Endothelial cell of umbilical vein (primary cell): ENCODE data around the gene PCDH9. TPM values are rescaled to one million over a fixed set of nuclear protein-coding genes. Genes with fewer than 3 reads are reported as not detected.

Source experiments
- BruUV-seq: library from RNA; stranded (reverse); fragments of 400-500 nt; replicated peaks from 2 replicates; lab custom pipeline; 2021; lab: Mats Ljungman, UMichigan
- CTCF ChIA-PET: fragments of 300-600, 350-600 bp; sonication (Branson Sonifier 250); formaldehyde crosslinking; loops from one replicate; lab custom pipeline; 2021; ENCODE audit warnings: antibody characterized with exemption, inconsistent platforms; lab: Charles Lee
- POLR2A ChIA-PET: fragments of 300-600, 350-600 bp; sonication (Branson Sonifier 250); formaldehyde crosslinking; loops from one replicate; lab custom pipeline; 2021; ENCODE audit warnings: antibody characterized with exemption, inconsistent platforms; lab: Charles Lee
- DNase-seq: peaks from one replicate; pipeline ENCODE4 v3.0.0-alpha.2; 2011; ENCODE audit warnings: low read depth, low spot score
- FAIRE-seq: peaks from 2 replicates; lab custom pipeline; 2011; peaks lifted over from hg19 to GRCh38; lab: Jason Lieb, UNC
- H2AFZ ChIP-seq: 2 replicates; pipeline ENCODE4 v1.6.0; 2012; ENCODE audit warnings: low read depth, low read length, control low read depth, inconsistent platforms
- H3K27ac ChIP-seq: 2 replicates; pipeline ENCODE4 v1.5.1; 2011; ENCODE audit warnings: low read depth, mild to moderate bottlenecking, control low read depth, low read length, moderate library complexity; ENCODE audit not compliant: insufficient read depth
- H3K27me3 ChIP-seq, 2 experiments: 2 replicates each; pipeline versions ENCODE4 v1.6.0 to v1.6.1; 2011; ENCODE audit warnings: low read length in 2 of 2, mixed read lengths in 1 of 2; ENCODE audit not compliant: control insufficient read depth in 2 of 2, insufficient read depth in 2 of 2
- H3K36me3 ChIP-seq, 2 experiments: 2 replicates in 1 of 2; 3 replicates in 1 of 2; pipeline ENCODE4 v1.5.1; 2011; ENCODE audit warnings: low read length in 2 of 2, mild to moderate bottlenecking in 1 of 2, moderate library complexity in 1 of 2; ENCODE audit not compliant: control insufficient read depth in 2 of 2, insufficient read depth in 2 of 2; ENCODE audit errors: extremely low read depth in 1 of 2
- H3K4me1 ChIP-seq: 3 replicates; pipeline ENCODE4 v1.5.1; 2011; ENCODE audit warnings: mild to moderate bottlenecking, low read length; ENCODE audit not compliant: control insufficient read depth, insufficient read depth; ENCODE audit errors: extremely low read depth
- H3K4me2 ChIP-seq: 2 replicates; pipeline ENCODE4 v1.6.1; 2011; ENCODE audit warnings: low read length, control low read depth, mixed read lengths; ENCODE audit not compliant: insufficient read depth
- H3K4me3 ChIP-seq, 3 experiments: fragments of 200-600 bp in 1 of 3; sonication (generic), shearing (Covaris generic) in 1 of 3; replicated peaks in 1 of 3; 2 replicates each; pipeline ENCODE4 v1.5.1; 2011 to 2016; ENCODE audit warnings: control low read depth in 3 of 3, low read length in 3 of 3, mild to moderate bottlenecking in 2 of 3, inconsistent platforms in 1 of 3, low read depth in 1 of 3, moderate library complexity in 1 of 3; ENCODE audit not compliant: insufficient read depth in 1 of 3
- H3K79me2 ChIP-seq: 2 replicates; pipeline ENCODE4 v1.6.0; 2012; ENCODE audit warnings: low read length, inconsistent platforms; ENCODE audit not compliant: control insufficient read depth, insufficient read depth
- H3K9ac ChIP-seq: replicated peaks from 2 replicates; pipeline ENCODE3; 2011; ENCODE audit warnings: low read length, control low read depth; ENCODE audit not compliant: insufficient read depth; ENCODE audit errors: extremely low read depth
- H3K9me1 ChIP-seq: replicated peaks from 3 replicates; pipeline ENCODE4 v1.6.0; 2011; ENCODE audit warnings: mild to moderate bottlenecking, low read length; ENCODE audit not compliant: control insufficient read depth, insufficient read depth; ENCODE audit errors: extremely low read depth
- H3K9me3 ChIP-seq: replicated peaks from 2 replicates; pipeline ENCODE4 v1.5.1; 2012; ENCODE audit warnings: low read length, inconsistent platforms; ENCODE audit not compliant: control insufficient read depth, insufficient read depth
- H4K20me1 ChIP-seq: replicated peaks from 2 replicates; pipeline ENCODE3; 2011; ENCODE audit warnings: mild to moderate bottlenecking, low read length; ENCODE audit not compliant: control insufficient read depth, insufficient read depth; ENCODE audit errors: extremely low read depth
- CTCF ChIP-seq, 2 donors: IDR thresholded peaks; 1 replicate in 1 of 2; 2 replicates in 1 of 2; pipeline ENCODE4 v1.5.1; 2011; ENCODE audit warnings: low read length in 2 of 2, mild to moderate bottlenecking in 2 of 2, moderate library complexity in 2 of 2, control low read depth in 1 of 2, inconsistent platforms in 1 of 2, low read depth in 1 of 2; ENCODE audit not compliant: insufficient read depth in 1 of 2; ENCODE audit errors: extremely low read depth in 1 of 2
- EZH2 ChIP-seq: IDR thresholded peaks from 2 replicates; pipeline ENCODE4 v1.6.1; 2012; ENCODE audit warnings: borderline replicate concordance, low read depth, mild to moderate bottlenecking, moderate library complexity, low read length, inconsistent platforms; ENCODE audit not compliant: severe bottlenecking
- FOS ChIP-seq: IDR thresholded peaks from 2 replicates; pipeline ENCODE4 v1.6.1; 2011; ENCODE audit warnings: mild to moderate bottlenecking, low read length, moderate library complexity, borderline replicate concordance; ENCODE audit not compliant: insufficient read depth
- GATA2 ChIP-seq: IDR thresholded peaks from 2 replicates; pipeline ENCODE4 v1.7.0; 2011; ENCODE audit warnings: low read depth, mild to moderate bottlenecking, moderate library complexity, mixed read lengths, low read length; ENCODE audit not compliant: insufficient read length, insufficient read depth
- JUN ChIP-seq: IDR thresholded peaks from 2 replicates; pipeline ENCODE4 v1.6.1; 2011; ENCODE audit warnings: borderline replicate concordance, low read depth; ENCODE audit not compliant: insufficient read length, insufficient read depth
- MYC ChIP-seq: IDR thresholded peaks from one replicate; pipeline ENCODE4 v1.6.1; 2011; ENCODE audit warnings: mild to moderate bottlenecking, low read depth, low read length
- POLR2A ChIP-seq: IDR thresholded peaks from 2 replicates; pipeline ENCODE4 v1.6.1; 2012; ENCODE audit warnings: low read depth, mild to moderate bottlenecking, control low read depth, low read length
- POLR2AphosphoS5 ChIP-seq: IDR thresholded peaks from 2 replicates; pipeline ENCODE4 v1.6.1; 2012; ENCODE audit warnings: low read depth, mild to moderate bottlenecking, control low read depth, low read length, moderate library complexity; ENCODE audit not compliant: insufficient read depth
- dilution Hi-C: fragments of 300-500 bp; cut with MboI; formaldehyde crosslinking; loops from one replicate; pipeline ENCODE4 v1.15.0; 2019; ENCODE audit warnings: low sequenced_read_pairs; ENCODE audit not compliant: extremely low pct_ligation_motif_present
- intact Hi-C: fragments of 100-400 bp; cut with micrococcal nuclease; formaldehyde crosslinking; loops from one replicate; pipeline ENCODE4 v1.10.0; 2022
- polyA plus RNA-seq, 4 experiments: library from polyadenylated mRNA; depleted of rRNA in 3 of 4; stranded (reverse) in 3 of 4; unstranded in 1 of 4; fragments of >200 nt; gene quantifications; 2 replicates each; pipeline versions ENCODE4 v1.2.1 to v1.2.3, GENCODE V29; 2011 to 2012; ENCODE audit warnings: missing spikeins in 1 of 4
- total RNA-seq: library from RNA; stranded (reverse); gene quantifications from 2 replicates; pipeline ENCODE4 v1.2.3, GENCODE V29; 2021
- TF ChIP-seq, protein P1 (sequence below): IDR thresholded peaks from 2 replicates; pipeline ENCODE4 v1.6.1; 2011; ENCODE audit not compliant: insufficient read depth, insufficient read length

Gene PCDH9
- total and polyA plus RNA-seq, 2 donors (not counting 3 experiments of a cell fraction or from before 2014, with no cell fraction given), result 1.1 to 5.2 TPM

DNA sequence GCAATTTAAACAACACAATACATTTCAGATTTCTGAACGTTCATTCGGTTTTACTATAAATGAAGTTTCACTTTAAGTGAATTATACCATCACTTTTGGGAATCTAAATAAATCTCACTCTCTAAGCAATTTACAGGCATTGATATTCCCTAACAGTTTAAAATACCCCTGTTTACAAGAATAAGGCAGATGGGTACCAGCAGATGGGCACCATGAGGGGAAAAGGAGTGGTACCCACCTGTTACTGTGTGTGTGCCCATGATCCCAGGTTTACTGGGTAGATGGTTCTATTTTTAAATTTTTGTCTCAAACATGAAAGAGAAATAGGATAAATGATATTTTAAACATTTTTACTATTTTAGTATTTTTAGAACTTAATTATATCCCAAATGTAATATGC is 212.9 kb downstream of the PCDH9 start:
- H3K27ac ChIP-seq, result no peak overlapping the region
- ChIA-PET CTCF (interaction anchor here (1.2 kb wide), 1 partner anchor 398 kb away, joined by 3 read pairs; no protein-coding TSS in a partner anchor), POLR2A (no interaction called here)
- no peak overlapping the region for H2AFZ ChIP-seq
- FAIRE-seq (no peak), DNase-seq (no peak)
- TF ChIP-seq, protein P1, sequence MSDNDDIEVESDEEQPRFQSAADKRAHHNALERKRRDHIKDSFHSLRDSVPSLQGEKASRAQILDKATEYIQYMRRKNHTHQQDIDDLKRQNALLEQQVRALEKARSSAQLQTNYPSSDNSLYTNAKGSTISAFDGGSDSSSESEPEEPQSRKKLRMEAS, result no peak
- no peak for TF ChIP-seq GATA2
- no peak for TF ChIP-seq POLR2AphosphoS5
- TF ChIP-seq JUN, result no peak
- TF ChIP-seq EZH2, result no peak
- no peak for TF ChIP-seq FOS
- no peak for TF ChIP-seq POLR2A
- no peak for TF ChIP-seq MYC
- no peak for TF ChIP-seq CTCF (IDR thresholded peaks at IDR 0.05; ENCODE audit: extremely low read depth in 1 of 2, insufficient read depth in 1 of 2, low read depth in 1 of 2, low read length in 2 of 2)
- H3K9me3 ChIP-seq, result no peaks in the 10 kb centered on the region
- intact Hi-C loops (no loop called here), dilution Hi-C loops (no loop called here)
- no peaks in the 10 kb centered on the region for H3K4me1 ChIP-seq
- H4K20me1 ChIP-seq, result no peaks in the 10 kb centered on the region
- H3K4me2 ChIP-seq, result no peak overlapping the region
- no peak overlapping the region for H3K4me3 ChIP-seq
- H3K9ac ChIP-seq, result no peak overlapping the region
- H3K9me1 ChIP-seq, result no peaks in the 10 kb centered on the region
- H3K27me3 ChIP-seq, result no peaks in the 10 kb centered on the region
- H3K36me3 ChIP-seq, result no peaks in the 10 kb centered on the region
- no peaks in the 10 kb centered on the region for H3K79me2 ChIP-seq
- no TSS peak for BruUV-seq
